IPS-15b (cell line): Measurements from ENCODE around the gene MACF1.
"Not testable (repeated sequence)": the region's sequence is repeated elsewhere in the genome, so short reads cannot be mapped to it uniquely, and the experiment has no call there.

Source experiments
- H3K27me3 ChIP-seq: one replicate; pipeline ENCODE4 v1.6.1; 2013; ENCODE audit warnings: low read length; ENCODE audit not compliant: control insufficient read depth, insufficient read depth
- H3K36me3 ChIP-seq: one replicate; pipeline ENCODE4 v1.6.1; 2013; ENCODE audit warnings: low read length; ENCODE audit not compliant: control insufficient read depth, insufficient read depth
- H3K4me1 ChIP-seq: one replicate; pipeline ENCODE4 v1.6.1; 2013; ENCODE audit warnings: mild to moderate bottlenecking, low read length; ENCODE audit not compliant: control insufficient read depth, insufficient read depth
- H3K4me3 ChIP-seq: one replicate; pipeline ENCODE4 v1.5.1; 2013; ENCODE audit warnings: low read depth, low read length
- H3K9ac ChIP-seq: one replicate; pipeline ENCODE4 v1.6.1; 2013; ENCODE audit warnings: low read depth, mild to moderate bottlenecking, low read length
- H3K9me3 ChIP-seq: one replicate; pipeline ENCODE4 v1.6.1; 2013; ENCODE audit warnings: mild to moderate bottlenecking, low read length; ENCODE audit not compliant: control insufficient read depth, insufficient read depth

Gene MACF1

DNA sequence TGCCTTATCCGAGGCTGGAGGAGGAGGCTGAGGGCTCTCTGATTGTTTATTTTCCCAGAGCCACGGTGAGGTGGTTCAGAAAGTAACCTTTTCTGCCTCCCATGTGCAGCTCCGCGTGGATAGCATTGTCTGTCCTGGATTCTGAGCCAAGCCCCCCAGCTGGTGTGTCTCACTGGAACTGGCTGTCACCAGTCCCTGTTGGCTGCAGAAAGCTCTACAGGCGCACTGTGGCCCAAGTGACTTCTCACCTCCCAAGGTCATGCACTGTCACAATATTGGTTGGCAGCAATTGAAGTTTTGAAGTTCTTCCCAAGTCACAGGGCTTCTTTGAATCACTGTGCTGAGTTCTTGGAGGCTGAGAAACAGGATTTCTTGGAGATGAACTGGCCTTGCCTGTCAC lies 295.2 kb downstream of the MACF1 start:
- Histone ChIP-seq H3K9ac (no peak overlapping the region), H3K36me3 (no peaks in the 10 kb centered on the region), H3K9me3 (no peaks in the 10 kb centered on the region), H3K4me1 (no peaks in the 10 kb centered on the region), H3K4me3 (no peak overlapping the region), H3K27me3 (peaks cover under 1% of the 10 kb centered on the region)

DNA sequence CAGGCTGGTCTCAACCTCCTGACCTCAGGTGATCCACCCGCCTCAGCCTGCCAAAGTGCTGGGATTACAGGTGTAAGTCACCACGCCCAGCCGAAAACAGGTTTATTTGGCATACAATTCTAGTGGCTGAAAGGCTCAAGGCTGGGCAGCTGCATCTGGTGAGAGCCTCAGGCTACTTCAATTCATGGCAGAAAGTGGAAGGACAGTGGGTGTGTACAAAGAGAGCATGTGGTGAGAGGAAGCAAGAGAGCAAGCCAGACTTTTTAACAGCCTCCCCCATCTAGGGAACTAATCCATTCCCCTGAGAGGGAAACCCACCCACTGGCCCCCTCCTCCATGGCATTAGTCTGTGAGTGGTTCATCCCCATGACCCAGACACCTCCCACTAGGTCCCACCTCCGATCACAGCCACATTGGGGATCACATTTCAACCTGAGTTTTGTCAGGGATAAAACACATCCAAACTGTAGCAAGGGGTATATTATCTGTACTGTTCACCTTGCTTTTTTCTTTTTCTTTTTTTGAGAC lies 296.4 kb downstream of the MACF1 start:
- Histone ChIP-seq H3K4me1 (no peaks in the 10 kb centered on the region), H3K36me3 (no peaks in the 10 kb centered on the region), H3K9me3 (no peaks in the 10 kb centered on the region), H3K4me3 (no peak overlapping the region), H3K27me3 (no peaks in the 10 kb centered on the region), H3K9ac (no peak overlapping the region)

DNA sequence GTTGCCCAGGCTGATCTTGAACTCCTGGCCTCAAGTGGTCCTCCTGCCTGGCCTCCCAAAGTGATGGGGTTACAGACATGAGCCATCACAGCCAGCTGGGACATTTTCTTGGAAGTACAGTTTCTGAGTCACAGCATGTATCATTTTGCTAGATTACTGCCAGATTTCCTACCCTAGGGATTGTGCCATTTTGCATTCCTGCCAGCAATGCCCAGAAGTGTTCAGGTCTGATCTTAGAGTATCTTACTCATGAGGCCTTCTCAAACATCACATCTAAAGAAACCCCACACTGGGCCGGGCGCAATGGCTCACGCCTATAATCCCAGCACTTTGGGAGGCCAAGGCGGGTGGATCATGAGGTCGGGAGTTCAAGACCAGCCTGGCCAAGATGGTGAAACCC lies 297.2 kb downstream of the MACF1 start:
- H3K4me3 ChIP-seq: no peak overlapping the region
- no peaks in the 10 kb centered on the region for H3K27me3 ChIP-seq
- no peaks in the 10 kb centered on the region for H3K36me3 ChIP-seq
- no peak overlapping the region for H3K9ac ChIP-seq
- H3K4me1 ChIP-seq: no peaks in the 10 kb centered on the region
- H3K9me3 ChIP-seq: no peaks in the 10 kb centered on the region

DNA sequence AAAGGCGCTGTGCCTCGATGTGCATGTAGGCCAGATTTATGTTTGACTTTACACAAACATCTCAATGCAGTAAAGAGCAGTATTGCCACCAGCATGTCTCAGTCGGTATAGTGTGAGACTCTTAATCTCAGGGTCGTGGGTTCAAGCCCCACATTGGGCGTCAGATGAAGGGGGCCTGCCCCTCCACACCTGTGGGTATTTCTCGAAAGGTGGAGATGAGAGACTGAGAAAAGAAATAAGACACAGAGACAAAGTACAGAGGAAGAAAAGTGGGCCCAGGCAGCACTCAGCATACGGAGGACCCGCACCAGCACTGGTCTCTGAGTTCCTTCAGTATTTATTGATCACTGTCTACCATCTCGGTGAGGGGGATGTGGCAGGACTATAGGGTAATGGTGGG lies 299.9 kb downstream of the MACF1 start:
- H3K9ac ChIP-seq, H3K4me3 ChIP-seq, H3K9me3 ChIP-seq, H3K36me3 ChIP-seq, H3K27me3 ChIP-seq, H3K4me1 ChIP-seq: not testable (repeated sequence)

DNA sequence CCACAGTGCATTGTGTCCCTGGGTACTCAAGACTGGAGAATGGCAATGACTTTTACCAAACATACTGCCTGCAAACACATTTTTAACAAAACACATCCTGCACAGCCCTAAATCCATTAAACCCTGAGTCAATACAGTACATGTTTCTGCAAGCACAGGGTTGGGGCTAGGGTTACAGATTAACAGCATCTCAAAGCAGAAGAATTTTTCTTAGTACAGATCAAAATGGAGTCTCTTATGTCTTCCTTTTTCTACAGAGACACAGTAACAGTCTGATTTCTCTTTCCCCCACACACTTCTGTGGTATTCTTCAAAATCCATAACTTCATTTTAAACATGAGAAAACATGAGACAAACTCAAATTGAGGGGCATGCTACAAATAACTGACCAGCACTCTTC lies 300.8 kb downstream of the MACF1 start:
- Histone ChIP-seq H3K27me3 (peaks cover 2% of the 10 kb centered on the region), H3K4me3 (no peak overlapping the region), H3K4me1 (no peaks in the 10 kb centered on the region), H3K36me3 (no peaks in the 10 kb centered on the region), H3K9me3 (no peaks in the 10 kb centered on the region), H3K9ac (no peak overlapping the region)

DNA sequence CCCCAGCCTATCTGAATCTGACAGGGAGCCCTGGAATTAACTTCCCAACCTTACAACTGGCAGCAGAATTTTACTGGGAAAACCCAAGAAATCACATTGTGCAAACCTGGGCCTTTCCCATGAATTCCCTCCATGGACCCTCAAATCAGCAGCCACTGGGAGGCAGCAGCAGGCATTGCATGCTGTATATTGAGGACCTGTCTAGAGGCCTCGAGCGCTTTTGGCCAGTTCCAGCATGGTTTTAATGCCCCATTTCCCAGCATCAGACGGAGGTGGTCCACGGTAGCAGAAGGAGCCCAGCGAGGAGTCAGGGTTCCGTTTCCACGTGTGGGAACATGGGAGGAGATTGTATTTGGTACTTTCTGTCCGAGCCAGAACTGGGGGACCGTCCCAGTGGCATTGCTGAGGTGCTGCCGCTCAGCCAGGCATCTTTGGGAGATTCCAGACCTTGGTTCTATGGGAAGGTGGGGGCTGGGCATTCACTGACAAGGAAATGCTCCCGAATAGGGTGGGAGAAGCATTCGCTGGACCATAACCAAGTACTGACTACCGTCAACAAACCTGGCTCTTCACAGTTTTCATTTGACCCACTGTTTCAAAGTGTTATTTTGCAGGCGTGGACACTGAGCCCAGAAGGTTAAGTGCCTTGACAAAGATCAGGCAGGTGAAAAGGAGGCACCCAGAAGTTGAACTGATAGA lies 302.9 kb downstream of the MACF1 start:
- no peaks in the 10 kb centered on the region for H3K9me3 ChIP-seq
- H3K4me3 ChIP-seq: no peak overlapping the region
- no peaks in the 10 kb centered on the region for H3K4me1 ChIP-seq
- peaks cover 2% of the 10 kb centered on the region for H3K27me3 ChIP-seq
- H3K36me3 ChIP-seq: no peaks in the 10 kb centered on the region
- H3K9ac ChIP-seq: no peak overlapping the region

DNA sequence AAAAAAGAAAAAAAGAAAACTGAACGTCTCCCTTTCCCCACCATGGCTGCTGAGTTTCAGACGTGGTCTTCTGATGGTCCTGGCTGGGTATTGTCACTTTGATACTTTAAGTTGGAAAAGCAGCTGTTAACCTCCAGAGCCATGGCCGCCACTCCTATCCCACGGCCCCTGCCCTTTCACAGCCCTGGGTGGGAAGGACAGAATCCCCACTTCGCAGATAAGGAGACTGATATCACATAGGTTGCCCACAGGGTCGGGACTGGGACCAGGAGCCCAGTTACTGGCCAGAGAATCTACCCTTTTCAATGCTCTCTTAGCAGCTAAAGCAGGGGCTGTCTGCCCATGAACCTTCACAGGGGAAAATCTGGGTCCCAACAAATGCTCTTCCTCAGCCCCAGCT lies 303.8 kb downstream of the MACF1 start:
- no peaks in the 10 kb centered on the region for H3K36me3 ChIP-seq
- H3K4me3 ChIP-seq: no peak overlapping the region
- H3K9me3 ChIP-seq: no peaks in the 10 kb centered on the region
- H3K9ac ChIP-seq: no peak overlapping the region
- H3K27me3 ChIP-seq: peaks cover 2% of the 10 kb centered on the region
- H3K4me1 ChIP-seq: no peaks in the 10 kb centered on the region

DNA sequence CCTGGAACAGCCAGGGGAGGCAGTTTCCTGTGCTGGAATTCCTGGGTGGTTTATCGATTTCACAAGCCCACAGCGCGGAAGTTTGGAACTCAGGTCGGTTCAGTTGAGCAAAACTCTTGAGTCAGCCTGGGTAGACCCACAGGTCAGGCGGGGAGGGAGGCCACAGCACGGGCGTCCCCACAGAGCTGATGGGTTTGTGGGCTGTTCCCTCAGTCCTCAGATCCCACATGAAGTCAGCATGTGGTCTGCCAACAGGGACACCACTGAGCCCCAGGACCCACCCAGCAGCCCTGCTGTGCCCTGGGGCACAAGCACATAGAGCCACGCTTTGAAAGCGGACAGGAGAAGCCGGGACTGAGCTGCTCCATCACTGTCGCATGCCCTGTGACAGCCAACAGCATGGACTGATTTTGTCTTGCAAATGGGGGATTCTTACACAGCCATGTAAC lies 304.4 kb downstream of the MACF1 start:
- no peaks in the 10 kb centered on the region for H3K4me1 ChIP-seq
- no peak overlapping the region for H3K4me3 ChIP-seq
- peaks cover 2% of the 10 kb centered on the region for H3K27me3 ChIP-seq
- no peak overlapping the region for H3K9ac ChIP-seq
- no peaks in the 10 kb centered on the region for H3K36me3 ChIP-seq
- H3K9me3 ChIP-seq: no peaks in the 10 kb centered on the region

DNA sequence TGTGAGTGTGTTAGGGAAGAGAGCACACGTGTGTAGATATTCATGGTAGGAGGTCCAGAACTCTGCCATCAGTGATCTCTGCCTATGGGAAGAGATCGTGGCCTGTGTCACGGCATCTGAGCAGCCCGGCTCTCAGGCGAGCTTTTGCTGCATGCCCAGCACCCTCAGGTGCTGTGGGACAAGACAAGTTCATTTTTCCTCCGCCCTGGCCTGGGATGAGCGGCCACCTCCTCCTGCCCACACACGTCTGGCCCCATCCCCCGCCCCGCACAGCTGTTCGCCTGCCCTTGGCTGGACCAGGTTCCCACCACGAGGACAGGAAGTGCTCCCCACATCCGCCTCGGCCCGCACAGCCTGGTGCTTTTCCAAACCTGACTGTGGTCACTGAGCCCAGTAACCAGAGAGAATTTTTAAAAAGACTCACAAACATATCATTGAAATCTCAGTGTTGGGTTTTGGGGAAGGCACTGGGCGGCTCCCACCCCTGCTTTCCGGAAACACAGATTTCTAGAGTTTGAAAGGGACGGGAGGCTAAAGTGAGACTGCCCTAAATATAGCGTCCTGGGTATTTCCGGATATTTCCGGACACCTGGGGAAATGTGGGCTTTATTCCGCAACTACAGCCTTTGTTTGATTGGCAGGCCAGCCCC lies 305.0 kb downstream of the MACF1 start:
- Histone ChIP-seq H3K4me3 (no peak overlapping the region), H3K9ac (no peak overlapping the region), H3K9me3 (no peaks in the 10 kb centered on the region), H3K36me3 (no peaks in the 10 kb centered on the region), H3K4me1 (no peaks in the 10 kb centered on the region), H3K27me3 (peaks cover 2% of the 10 kb centered on the region)

DNA sequence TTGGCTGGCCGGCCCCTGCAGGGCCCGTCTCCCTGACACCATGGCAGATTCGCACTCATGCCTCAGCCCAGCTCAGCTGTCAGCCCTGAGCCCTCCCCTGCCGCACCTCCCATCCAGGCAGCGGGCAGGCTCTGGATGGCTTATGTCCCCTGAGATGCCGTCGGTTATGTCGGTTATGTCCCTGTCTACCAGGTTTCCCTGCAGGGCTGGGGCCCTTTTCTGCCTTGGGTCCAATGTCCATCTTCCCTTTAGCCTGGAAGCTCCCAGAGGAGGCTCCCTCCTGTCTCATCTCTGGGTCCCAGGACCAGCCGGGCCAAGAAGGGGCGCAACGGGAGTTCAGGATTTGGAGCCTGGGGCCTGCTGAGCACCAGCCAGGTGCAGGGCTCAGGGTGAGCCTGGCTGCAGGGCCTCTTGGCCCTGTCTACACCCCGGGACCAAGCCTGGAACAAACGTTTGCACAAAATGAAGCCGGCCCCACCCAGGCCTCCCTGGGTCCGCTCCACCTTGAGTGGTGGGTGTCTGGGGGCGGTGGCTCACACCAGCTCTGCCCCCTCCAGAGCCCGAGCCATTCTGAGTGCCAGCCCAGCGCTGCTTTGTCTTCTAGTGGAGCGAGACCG lies 306.2 kb downstream of the MACF1 start:
- not testable (repeated sequence) for H3K27me3 ChIP-seq, H3K4me1 ChIP-seq, H3K9me3 ChIP-seq, H3K9ac ChIP-seq, H3K36me3 ChIP-seq, H3K4me3 ChIP-seq

DNA sequence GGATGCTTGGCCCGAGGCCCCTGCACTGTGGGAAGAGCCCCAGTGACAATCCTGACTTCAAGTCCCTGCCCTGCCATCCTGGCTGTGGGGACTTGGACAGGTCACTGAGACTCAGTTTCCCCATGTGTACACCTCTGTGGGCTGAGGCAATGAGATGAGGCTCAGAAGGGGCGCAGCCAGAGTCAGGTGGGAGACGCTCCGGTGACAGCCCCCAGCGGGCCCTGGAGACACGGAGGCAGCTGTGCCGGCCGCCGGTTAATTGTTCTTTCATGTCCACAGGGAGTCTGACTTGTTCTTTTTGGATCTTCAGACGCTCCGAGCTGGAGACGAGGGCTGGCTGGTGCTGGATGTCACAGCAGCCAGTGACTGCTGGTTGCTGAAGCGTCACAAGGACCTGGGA lies 307.0 kb downstream of the MACF1 start:
- H3K27me3 ChIP-seq, H3K9ac ChIP-seq, H3K4me3 ChIP-seq, H3K4me1 ChIP-seq, H3K9me3 ChIP-seq, H3K36me3 ChIP-seq: not testable (repeated sequence)
